BLaER1 treated with 17β-estradiol and CSF1 and Interleukin-3, amounts not matched to agents 10 nM and 100 nM (cell line): ENCODE results near the gene RNF125.
"Not testable (repeated sequence)": the region's sequence is repeated elsewhere in the genome, so short reads cannot be mapped to it uniquely, and the experiment has no call there.

ENCODE experiments used
- H3K27ac ChIP-seq, 11 experiments: shearing (Covaris generic); formaldehyde crosslinking; 2 replicates each; pipeline ENCODE4 v1.8.1; 2022
- H3K27me3 ChIP-seq, 11 experiments: shearing (Covaris generic); formaldehyde crosslinking; 2 replicates each; pipeline ENCODE4 v1.8.1; 2022
- H3K36me3 ChIP-seq, 11 experiments: shearing (Covaris generic); formaldehyde crosslinking; 2 replicates each; pipeline ENCODE4 v1.8.1; 2022
- H3K4me1 ChIP-seq, 10 experiments: shearing (Covaris generic); formaldehyde crosslinking; 2 replicates each; pipeline ENCODE4 v1.8.1; 2022
- H3K4me2 ChIP-seq, 11 experiments: shearing (Covaris generic); formaldehyde crosslinking; 2 replicates each; pipeline ENCODE4 v1.8.1; 2022
- H3K4me3 ChIP-seq, 10 experiments: shearing (Covaris generic); formaldehyde crosslinking; 2 replicates each; pipeline ENCODE4 v1.8.1; 2022
- H3K9ac ChIP-seq, 11 experiments: shearing (Covaris generic); formaldehyde crosslinking; 2 replicates each; pipeline ENCODE4 v1.8.1; 2022
- H3K9me3 ChIP-seq, 11 experiments: shearing (Covaris generic); formaldehyde crosslinking; replicated peaks in 1 of 11; 2 replicates each; pipeline ENCODE4 v1.8.1; 2022
- H4K20me1 ChIP-seq, 11 experiments: shearing (Covaris generic); formaldehyde crosslinking; 2 replicates each; pipeline ENCODE4 v1.8.1; 2022
- Cebpa-rat ChIP-seq, 11 experiments: shearing (Covaris generic); IDR thresholded peaks; 2 replicates each; pipeline ENCODE4 v1.8.1; 2022

Gene RNF125

DNA sequence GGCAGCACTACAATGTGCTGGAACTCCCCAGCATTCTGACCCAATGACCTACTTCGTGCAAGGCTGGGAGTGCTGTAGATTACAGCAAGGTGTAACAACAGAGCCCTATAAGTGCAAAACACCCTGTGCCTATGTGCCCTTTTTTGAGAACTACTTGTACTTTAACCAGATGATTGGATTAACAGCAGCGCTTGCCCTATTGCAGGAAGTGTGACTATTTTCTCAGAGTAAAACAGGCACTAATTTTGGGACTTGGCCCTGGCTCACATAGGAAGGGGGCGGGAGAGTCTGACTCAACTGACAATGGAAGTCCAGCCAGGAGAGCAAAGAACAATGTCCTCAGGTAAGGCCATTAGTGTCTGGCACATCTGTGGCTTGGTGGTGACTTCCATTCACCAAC lies 35.6 kb upstream of the RNF125 start:
- Histone ChIP-seq H3K4me1 (peaks cover 0 to 10% (median 0%) of the 10 kb centered on the region in 10 experiments; a peak in 3 of 20 replicates), H3K4me3 (no peak overlapping the region), H3K4me2 (no peak overlapping the region), H3K9me3 (peaks cover 18 to 28% (median 24%) of the 10 kb centered on the region in 11 experiments), H4K20me1 (no peaks in the 10 kb centered on the region), H3K27me3 (no peaks in the 10 kb centered on the region), H3K36me3 (peaks cover 0 to 7% (median 0%) of the 10 kb centered on the region in 11 experiments; a peak in 1 of 22 replicates), H3K27ac (no peak overlapping the region), H3K9ac (no peak overlapping the region)
- TF ChIP-seq Cebpa-rat (IDR thresholded peaks at IDR 0.05) = no peak

DNA sequence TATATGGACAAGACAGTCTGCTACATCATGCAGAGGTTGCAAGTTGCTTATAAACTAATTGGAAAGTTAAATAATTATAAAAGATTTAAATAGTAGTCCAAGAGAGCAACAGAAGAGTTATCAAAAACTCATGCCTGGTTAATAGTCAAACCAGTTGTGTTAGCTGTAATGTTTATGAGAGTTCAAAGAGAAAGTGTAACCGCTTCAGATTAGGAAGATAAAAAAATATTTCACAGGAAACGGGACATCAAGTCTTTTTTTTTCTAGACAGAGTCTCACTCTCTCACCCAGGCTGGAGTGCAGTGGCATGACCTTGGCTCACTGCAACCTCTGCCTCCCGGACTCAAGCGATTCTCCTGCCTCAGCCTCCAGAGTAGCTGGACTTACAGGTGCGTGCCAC lies 34.6 kb upstream of the RNF125 start:
- TF ChIP-seq Cebpa-rat (IDR thresholded peaks at IDR 0.05) = no peak
- Histone ChIP-seq H3K9me3 (peaks cover 9 to 19% (median 14%) of the 10 kb centered on the region in 11 experiments), H3K27me3 (no peaks in the 10 kb centered on the region), H3K4me3 (no peak overlapping the region), H3K9ac (no peak overlapping the region), H4K20me1 (no peaks in the 10 kb centered on the region), H3K27ac (no peak overlapping the region), H3K4me1 (peaks cover 0 to 10% (median 0%) of the 10 kb centered on the region in 10 experiments; a peak in 3 of 20 replicates), H3K4me2 (0 out of 22 replicates have a peak overlapping the region, but pooled peaks of 1 of the 11 experiments have one; percentile 11), H3K36me3 (no peaks in the 10 kb centered on the region)

DNA sequence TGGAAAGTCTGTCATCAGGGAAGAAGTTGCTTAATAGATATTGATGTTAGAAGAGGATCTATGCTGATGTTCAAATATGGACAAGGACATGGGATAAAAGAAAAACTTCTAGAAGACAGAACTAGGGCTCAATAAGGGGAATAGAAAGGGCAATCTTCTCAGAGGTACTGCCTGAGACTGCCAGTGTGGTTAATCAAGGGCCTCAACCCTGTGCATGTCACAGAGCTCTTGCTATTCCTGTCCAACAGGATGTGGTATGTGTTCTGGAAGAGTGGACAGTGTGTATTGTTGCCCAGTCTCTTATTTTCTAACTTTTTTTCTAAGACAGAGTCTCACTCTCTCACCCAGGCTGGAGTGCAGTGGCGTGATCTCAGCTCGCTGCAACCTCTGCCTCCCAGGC lies 27.8 kb upstream of the RNF125 start:
- peak overlapping the region in 3 of 11 experiments; percentile 23 to 35 (median 25); a peak in 3 of 22 replicates for H3K27ac ChIP-seq
- H3K9ac ChIP-seq = peak overlapping the region in 3 of 11 experiments; percentile 0 to 42 (median 19); a peak in 4 of 22 replicates
- peak overlapping the region; percentile 38 to 81 (median 67) for H3K4me2 ChIP-seq
- no peaks in the 10 kb centered on the region for H3K27me3 ChIP-seq
- H3K36me3 ChIP-seq = no peaks in the 10 kb centered on the region
- H3K4me3 ChIP-seq = no peak overlapping the region
- no peaks in the 10 kb centered on the region for H4K20me1 ChIP-seq
- H3K4me1 ChIP-seq = peaks cover 14 to 26% (median 21%) of the 10 kb centered on the region in 10 experiments
- H3K9me3 ChIP-seq = peaks cover 0 to under 1% (median 0%) of the 10 kb centered on the region in 11 experiments; a peak in 2 of 22 replicates
- TF ChIP-seq Cebpa-rat (IDR thresholded peaks at IDR 0.05) = no peak

DNA sequence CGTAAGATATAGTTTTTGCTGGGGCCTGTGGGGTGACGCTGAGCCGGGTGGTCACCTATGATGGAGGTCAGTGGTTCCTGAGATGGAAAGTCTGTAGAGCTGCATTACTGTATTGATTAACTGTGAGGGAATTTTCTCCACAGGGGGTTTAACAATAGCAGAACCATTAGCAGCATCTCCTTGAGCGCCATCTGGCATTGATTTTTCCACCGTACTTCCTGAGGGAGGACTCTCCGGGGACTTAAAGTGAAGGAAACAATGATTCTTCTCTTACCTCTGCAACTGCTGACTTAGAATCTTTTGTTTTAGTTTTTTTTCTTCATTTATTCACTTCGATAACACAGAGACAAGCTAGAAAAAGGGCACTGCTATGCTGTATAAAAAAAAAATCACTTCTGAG lies 22.6 kb upstream of the RNF125 start:
- H3K36me3 ChIP-seq = no peaks in the 10 kb centered on the region
- H4K20me1 ChIP-seq = no peaks in the 10 kb centered on the region
- H3K4me2 ChIP-seq = peak overlapping the region in 3 of 11 experiments; percentile 11 to 25 (median 16); a peak in 2 of 22 replicates
- H3K27me3 ChIP-seq = no peaks in the 10 kb centered on the region
- no peak overlapping the region for H3K4me3 ChIP-seq
- no peak overlapping the region for H3K27ac ChIP-seq
- H3K4me1 ChIP-seq = peaks cover 8 to 22% (median 14%) of the 10 kb centered on the region in 10 experiments
- no peak overlapping the region for H3K9ac ChIP-seq
- H3K9me3 ChIP-seq = peaks cover 0 to 15% (median 11%) of the 10 kb centered on the region in 11 experiments; a peak in 12 of 22 replicates
- no peak for TF ChIP-seq Cebpa-rat (IDR thresholded peaks at IDR 0.05)

DNA sequence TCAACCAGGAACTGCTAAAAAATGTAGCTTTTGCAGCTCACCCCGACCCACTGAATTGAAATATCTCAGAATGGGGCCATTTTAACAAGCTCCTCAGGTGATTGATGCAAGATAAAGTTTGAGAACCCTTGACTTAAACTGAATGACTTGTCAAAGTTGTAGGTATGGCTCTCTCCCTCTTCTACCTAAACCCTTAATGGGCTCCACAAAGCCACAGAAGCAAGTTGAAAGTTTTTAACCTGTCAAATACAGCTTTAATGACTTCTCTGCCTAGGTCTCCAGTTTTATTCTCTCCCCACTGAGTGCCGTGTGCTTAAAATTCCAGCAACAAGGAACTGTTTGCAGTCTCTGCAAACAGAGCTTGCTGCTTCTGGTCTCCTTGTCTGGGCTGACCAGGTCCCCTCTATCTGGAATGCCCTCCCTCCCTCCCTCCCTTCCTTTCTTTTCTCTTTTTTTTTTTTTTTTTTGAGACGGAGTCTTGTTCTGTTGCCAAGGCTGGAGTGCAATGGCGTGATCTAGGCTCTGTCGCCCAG lies 19.7 kb upstream of the RNF125 start:
- Histone ChIP-seq H3K9ac (no peak overlapping the region), H3K36me3 (no peaks in the 10 kb centered on the region), H3K27ac (no peak overlapping the region), H3K4me2 (no peak overlapping the region), H4K20me1 (no peaks in the 10 kb centered on the region), H3K4me1 (peaks cover 0 to 8% (median 2%) of the 10 kb centered on the region in 10 experiments; a peak in 7 of 20 replicates), H3K4me3 (no peak overlapping the region), H3K9me3 (peaks cover 0 to 15% (median 11%) of the 10 kb centered on the region in 11 experiments; a peak in 12 of 22 replicates), H3K27me3 (no peaks in the 10 kb centered on the region)
- TF ChIP-seq Cebpa-rat (IDR thresholded peaks at IDR 0.05) = no peak

DNA sequence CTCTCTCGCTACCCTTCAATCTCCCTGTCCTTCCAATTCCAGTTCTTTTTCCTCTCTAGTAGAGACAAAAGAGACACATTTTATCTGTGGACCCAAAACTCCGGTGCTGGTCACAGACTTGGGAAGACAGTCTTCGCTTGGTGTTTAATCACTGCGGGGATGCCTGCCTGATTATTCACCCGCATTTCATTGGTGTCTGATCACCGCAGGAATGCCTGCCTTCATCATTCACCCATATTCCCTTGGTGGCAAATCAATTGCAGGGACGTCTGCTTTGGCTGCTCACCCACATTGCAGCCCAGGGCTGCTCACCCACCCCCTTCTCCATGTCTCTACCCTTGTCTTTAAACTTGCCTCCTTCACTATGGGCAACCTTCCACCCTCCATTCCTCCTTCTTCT lies 17.5 kb upstream of the RNF125 start:
- not testable (repeated sequence) for H3K4me3 ChIP-seq, H3K4me2 ChIP-seq, H3K27me3 ChIP-seq, H4K20me1 ChIP-seq, H3K36me3 ChIP-seq, H3K4me1 ChIP-seq, H3K9ac ChIP-seq, H3K27ac ChIP-seq
- H3K9me3 ChIP-seq = peaks cover 0 to 12% (median 10%) of the 10 kb centered on the region in 11 experiments; a peak in 12 of 22 replicates

DNA sequence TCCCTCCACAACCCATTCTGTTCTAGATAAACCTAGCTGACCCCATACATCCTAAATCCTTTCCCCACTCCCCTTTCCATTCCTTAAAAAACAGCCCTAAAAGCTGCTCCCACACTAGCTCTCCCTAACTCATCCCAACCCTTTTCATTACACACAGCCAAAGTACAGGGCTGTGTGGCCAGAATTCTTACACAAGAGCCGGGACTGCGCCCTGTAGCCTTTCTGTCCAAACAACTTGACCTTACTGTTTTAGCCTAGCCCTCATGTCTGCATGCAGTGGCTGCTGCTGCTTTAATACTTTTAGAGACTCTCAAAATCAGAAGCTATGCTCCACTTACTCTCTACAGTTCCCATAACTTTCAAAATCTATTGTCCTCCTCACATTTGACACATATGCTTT lies 14.8 kb upstream of the RNF125 start:
- not testable (repeated sequence) for H3K4me1 ChIP-seq, H3K27me3 ChIP-seq, H3K36me3 ChIP-seq, H3K4me2 ChIP-seq, H4K20me1 ChIP-seq, H3K9ac ChIP-seq, H3K9me3 ChIP-seq, H3K4me3 ChIP-seq, H3K27ac ChIP-seq

DNA sequence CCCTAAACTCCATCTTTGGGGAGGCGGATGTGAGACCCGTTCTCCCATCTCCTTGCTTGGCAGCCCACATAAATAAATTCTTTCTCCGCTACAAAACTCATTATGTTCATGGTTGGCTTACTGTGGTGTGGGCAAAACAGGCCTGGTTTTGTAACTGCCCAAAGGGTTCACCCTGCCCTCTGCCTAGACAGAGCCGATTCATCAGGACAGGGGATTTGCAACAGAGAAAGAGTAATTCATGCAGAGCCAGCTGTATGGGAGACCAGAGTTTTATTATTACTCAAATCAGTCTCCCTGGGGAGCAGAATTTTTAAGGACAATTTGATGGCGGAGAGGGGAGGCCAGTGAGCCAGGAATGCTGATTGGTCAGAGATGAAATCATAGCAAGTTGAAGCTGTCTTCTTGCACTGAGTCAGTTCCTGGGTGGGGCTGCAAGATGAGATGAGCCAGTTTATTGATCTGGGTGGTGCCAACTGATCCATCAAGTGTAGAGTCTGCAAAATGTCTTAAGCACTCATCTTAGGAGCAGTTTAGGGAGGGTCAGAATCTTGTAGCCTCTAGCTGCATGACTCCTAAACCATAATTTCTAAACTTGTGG lies 8.4 kb upstream of the RNF125 start:
- no peaks in the 10 kb centered on the region for H4K20me1 ChIP-seq
- H3K36me3 ChIP-seq = no peaks in the 10 kb centered on the region
- peak overlapping the region in 1 of 11 experiments; percentile 11; a peak in 1 of 22 replicates for H3K4me2 ChIP-seq
- H3K4me1 ChIP-seq = peaks cover 0 to 7% (median 0%) of the 10 kb centered on the region in 10 experiments; a peak in 4 of 20 replicates
- no peak overlapping the region for H3K4me3 ChIP-seq
- H3K9ac ChIP-seq = no peak overlapping the region
- TF ChIP-seq Cebpa-rat (IDR thresholded peaks at IDR 0.05) = no peak
- H3K27me3 ChIP-seq = no peaks in the 10 kb centered on the region
- no peak overlapping the region for H3K27ac ChIP-seq
- H3K9me3 ChIP-seq = no peaks in the 10 kb centered on the region

DNA sequence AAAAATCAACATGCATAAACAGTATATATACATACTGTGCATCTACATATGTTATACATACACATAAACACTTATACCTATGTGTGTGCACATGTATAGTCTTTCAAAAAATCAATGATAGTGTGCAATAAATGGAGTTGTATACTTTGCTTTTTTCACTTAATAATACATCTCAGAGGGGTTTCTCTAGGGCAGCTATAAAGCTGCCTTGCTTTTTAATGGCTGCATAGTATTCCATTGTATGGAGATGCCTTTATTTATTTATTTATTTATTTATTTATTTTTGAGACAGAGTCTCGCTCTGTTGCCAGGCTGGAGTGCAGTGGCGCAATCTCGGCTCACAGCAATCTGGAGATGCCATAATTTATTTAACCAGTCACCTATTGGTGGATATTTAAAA lies 7.4 kb upstream of the RNF125 start:
- Histone ChIP-seq H3K4me1 (peaks cover 0 to 7% (median 0%) of the 10 kb centered on the region in 10 experiments; a peak in 4 of 20 replicates), H3K9me3 (no peaks in the 10 kb centered on the region), H3K4me3 (no peak overlapping the region), H3K9ac (no peak overlapping the region), H3K27me3 (no peaks in the 10 kb centered on the region), H3K27ac (no peak overlapping the region), H3K36me3 (no peaks in the 10 kb centered on the region), H3K4me2 (no peak overlapping the region), H4K20me1 (no peaks in the 10 kb centered on the region)
- TF ChIP-seq Cebpa-rat (IDR thresholded peaks at IDR 0.05) = no peak
